Right lung (tissue), 5 donors: ENCODE data around the gene ULK4. TPM values are rescaled to one million over a fixed set of nuclear protein-coding genes. Genes with fewer than 3 reads are reported as not detected.
"Not testable (repeated sequence)": the region's sequence is repeated elsewhere in the genome, so short reads cannot be mapped to it uniquely, and the experiment has no call there.

Experiments
- DNase-seq, 2 donors: peaks; one replicate each; pipeline ENCODE4 v3.0.0-alpha.2; 2013
- polyA plus RNA-seq, 5 donors: library from polyadenylated mRNA; unstranded; fragments of 120-200 nt; gene quantifications; one replicate each; pipeline versions ENCODE4 v1.2.1 to v1.2.3, GENCODE V29; 2013; ENCODE audit warnings: inconsistent platforms in 1 of 5, low replicate concordance in 1 of 5; ENCODE audit not compliant: insufficient read length in 5 of 5, insufficient read depth in 1 of 5

The ULK4 gene
- polyA plus RNA-seq, 5 donors = 4.0 to 6.5 (median 4.7) TPM

GRCh38 chr3:41647730-41648129 is 314.2 kb downstream of the ULK4 start:
- DNase-seq = not testable (repeated sequence)

DNA sequence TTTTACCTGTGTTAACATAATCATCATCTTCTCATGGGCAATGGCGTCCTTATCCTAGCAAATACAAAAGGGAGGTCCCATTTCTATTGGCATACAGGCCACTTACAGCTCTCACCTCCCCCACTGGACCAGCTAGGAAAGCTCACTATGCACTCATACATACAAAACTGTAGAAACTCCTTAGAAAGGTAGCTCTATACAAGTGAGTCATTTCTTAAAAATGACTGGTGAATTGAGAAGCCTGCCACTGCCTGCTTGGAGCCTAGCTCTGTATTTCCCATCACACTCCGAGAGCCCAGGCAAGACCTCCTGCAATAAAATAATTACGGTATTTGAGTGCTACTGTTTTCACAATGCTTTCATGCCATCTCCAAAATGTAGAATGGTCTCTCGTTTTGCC is 321.8 kb downstream of the ULK4 start:
- no peak for DNase-seq

DNA sequence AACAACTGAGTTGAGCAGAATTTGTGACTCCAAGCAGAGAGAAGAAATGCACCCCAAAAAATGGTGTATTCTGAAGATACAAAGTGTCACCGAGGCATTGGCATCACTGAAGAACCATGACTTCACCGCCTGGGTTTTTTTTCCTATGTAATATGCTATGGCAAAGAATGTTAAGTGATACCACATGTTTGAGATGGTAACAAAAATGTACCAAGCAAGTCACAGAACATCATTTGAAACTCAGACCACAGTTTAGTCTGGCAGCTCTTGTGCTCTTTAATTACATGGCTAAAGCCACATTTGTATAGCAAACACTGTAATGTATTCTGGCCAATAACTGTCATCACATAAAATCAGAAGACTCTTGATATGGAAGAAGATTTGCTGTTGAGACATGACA is 323.5 kb downstream of the ULK4 start:
- no peak for DNase-seq

DNA sequence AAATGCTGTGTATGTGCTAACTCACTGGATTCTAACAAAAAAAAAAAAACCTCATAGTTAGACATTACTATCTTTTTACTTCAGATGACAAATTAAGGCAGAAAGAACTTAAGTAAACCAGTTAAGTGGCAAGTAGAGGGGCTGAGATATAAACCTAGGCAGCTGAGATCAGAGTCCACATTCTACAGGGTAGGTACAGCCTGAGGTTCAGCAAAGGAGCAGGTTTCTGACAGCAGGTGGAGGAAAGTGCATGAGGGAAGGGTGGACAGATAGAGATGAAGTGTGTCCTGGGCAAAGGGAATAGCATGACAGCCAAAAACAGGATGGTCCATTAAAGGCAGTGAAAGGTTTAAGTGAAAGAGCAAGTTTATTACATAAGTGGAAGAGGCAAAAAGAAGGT is 329.2 kb downstream of the ULK4 start:
- DNase-seq = no peak

- DNase-seq = no peak
These were observed 331.2 kb downstream of the ULK4 start for GRCh38 chr3:41630708-41631107.

DNA sequence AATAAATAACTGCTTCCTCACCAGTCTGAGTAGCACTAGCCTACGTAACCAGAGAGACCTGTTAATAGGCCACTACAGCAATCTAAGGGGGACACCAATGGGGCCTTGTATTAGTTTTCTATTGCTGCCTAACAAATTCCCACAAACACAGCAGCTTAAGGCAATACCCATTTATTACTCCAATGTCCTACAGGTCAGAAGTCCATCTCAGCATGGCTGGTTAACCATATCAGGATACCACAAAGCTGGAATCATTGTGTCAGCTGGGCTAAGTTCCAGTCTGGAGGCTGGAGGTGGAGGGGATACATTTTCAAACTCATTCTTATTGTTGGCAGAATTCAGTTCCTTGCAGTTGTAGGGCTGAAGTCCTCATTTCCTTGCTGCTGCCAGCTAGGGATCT is 331.9 kb downstream of the ULK4 start:
- no peak for DNase-seq

- DNase-seq = no peak
These were observed 332.8 kb downstream of the ULK4 start for GRCh38 chr3:41629072-41629471.

GRCh38 chr3:41627477-41628087 is 334.3 kb downstream of the ULK4 start:
- no peak for DNase-seq

- DNase-seq = no peak
These were observed 349.1 kb downstream of the ULK4 start for GRCh38 chr3:41612853-41613252.

- no peak for DNase-seq
These were observed 350.9 kb downstream of the ULK4 start for GRCh38 chr3:41611008-41611407.

- DNase-seq = no peak
These were observed 353.6 kb downstream of the ULK4 start for GRCh38 chr3:41608347-41608746.

- no peak for DNase-seq
These were observed 358.1 kb downstream of the ULK4 start for GRCh38 chr3:41603807-41604206.

GRCh38 chr3:41602121-41602520 is 359.8 kb downstream of the ULK4 start:
- DNase-seq = no peak

GRCh38 chr3:41601404-41601987 is 360.4 kb downstream of the ULK4 start:
- no peak for DNase-seq

DNA sequence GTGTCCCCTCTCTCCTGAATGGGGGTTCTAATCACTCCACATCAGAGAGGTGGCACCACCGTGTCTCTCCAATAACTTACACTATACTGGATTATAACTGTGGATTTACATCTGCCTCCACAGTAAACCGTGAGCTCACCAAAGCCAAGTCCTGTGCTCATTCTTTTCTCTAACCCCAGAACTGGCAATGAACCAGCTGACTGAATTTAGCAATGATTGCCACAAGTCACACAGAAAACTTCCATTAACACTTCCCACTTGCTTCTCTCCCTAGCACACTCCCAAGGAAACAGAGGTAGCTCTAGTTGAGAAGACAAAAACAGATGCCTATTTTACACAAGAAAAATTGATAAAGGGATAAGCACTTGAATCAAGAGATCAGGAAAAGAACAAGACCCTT is 361.3 kb downstream of the ULK4 start:
- no peak for DNase-seq

- no peak for DNase-seq
These were observed 362.8 kb downstream of the ULK4 start for GRCh38 chr3:41599127-41599484.

GRCh38 chr3:41598402-41599126 is 363.3 kb downstream of the ULK4 start:
- no peak for DNase-seq

DNA sequence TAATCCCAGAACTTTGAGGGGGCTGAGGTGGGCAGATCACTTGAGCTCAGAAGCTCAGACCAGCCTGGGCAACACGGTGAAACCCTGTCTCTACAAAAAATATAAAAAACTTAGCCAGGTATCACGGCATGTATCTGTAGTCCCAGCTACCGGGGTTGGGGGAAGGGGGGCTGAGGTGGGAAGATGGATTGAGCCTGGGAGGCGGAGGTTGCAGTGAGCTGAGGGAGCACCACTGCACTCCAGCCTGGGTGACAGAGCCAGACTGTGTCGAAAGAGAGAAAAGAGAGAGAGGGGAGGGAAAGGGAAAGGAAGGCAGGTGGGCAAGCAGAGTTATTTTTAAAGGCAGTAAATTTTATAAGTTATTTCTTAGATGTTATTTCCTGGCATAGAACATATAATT is 368.1 kb downstream of the ULK4 start:
- no peak for DNase-seq

DNA sequence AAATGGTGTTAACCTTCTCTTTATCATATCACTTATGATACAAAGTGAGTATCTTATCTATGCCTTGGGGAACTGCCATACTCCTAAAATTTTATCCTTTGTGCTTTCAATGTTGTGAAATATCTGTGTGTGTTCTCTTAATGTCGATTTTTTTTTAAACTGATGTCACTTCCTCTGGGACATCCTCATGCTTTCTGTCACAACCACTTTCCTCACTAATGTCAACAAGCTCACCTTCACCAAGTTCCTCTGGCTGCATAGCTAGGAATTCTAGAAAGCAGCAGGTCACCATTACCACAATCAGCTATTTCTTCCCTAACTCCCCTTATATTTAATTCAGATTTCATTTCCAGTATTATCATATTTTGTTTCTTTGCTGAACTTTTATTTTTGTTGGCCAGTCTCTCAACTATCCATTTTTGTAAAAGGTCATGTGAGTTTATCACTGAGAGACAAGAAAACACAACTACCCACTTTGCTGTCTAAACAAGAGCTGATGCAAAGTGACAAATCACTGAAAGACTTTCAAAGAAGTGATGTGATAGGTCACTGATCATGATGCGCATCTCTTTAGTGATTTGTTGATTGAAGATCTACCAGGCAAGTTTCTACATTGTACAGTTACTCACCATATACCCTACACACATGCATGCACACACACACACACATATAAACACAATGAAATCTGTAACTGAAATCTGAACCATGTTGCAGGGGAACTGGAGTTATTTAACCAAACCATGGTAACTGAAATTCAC is 369.0 kb downstream of the ULK4 start:
- DNase-seq = no peak

GRCh38 chr3:41583014-41583413 is 378.9 kb downstream of the ULK4 start:
- DNase-seq = no peak

DNA sequence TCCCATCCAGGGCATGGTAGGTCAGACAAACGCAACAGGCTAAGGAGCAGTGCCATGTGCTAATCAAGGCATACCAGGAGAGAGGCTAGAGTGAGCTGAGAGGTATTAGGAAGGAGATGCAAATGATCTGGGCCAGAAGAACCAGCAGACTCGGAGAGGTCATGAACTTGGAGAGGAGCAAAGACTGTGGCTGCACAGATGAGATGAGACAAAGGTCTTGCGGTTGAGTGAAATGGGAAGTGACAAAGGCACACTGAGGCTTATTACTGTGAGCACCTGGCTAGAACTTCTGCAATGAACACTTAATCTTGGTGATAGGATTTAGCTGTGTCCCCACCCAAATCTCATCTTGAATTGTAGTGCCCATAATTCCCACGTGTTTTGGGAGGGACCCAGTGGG is 380.2 kb downstream of the ULK4 start:
- DNase-seq = no peak

GRCh38 chr3:41580274-41580959 is 381.5 kb downstream of the ULK4 start:
- no peak for DNase-seq
